ENCODE data around the gene NHEJ1.

NHEJ1 gene, protein sequence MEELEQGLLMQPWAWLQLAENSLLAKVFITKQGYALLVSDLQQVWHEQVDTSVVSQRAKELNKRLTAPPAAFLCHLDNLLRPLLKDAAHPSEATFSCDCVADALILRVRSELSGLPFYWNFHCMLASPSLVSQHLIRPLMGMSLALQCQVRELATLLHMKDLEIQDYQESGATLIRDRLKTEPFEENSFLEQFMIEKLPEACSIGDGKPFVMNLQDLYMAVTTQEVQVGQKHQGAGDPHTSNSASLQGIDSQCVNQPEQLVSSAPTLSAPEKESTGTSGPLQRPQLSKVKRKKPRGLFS

DNA sequence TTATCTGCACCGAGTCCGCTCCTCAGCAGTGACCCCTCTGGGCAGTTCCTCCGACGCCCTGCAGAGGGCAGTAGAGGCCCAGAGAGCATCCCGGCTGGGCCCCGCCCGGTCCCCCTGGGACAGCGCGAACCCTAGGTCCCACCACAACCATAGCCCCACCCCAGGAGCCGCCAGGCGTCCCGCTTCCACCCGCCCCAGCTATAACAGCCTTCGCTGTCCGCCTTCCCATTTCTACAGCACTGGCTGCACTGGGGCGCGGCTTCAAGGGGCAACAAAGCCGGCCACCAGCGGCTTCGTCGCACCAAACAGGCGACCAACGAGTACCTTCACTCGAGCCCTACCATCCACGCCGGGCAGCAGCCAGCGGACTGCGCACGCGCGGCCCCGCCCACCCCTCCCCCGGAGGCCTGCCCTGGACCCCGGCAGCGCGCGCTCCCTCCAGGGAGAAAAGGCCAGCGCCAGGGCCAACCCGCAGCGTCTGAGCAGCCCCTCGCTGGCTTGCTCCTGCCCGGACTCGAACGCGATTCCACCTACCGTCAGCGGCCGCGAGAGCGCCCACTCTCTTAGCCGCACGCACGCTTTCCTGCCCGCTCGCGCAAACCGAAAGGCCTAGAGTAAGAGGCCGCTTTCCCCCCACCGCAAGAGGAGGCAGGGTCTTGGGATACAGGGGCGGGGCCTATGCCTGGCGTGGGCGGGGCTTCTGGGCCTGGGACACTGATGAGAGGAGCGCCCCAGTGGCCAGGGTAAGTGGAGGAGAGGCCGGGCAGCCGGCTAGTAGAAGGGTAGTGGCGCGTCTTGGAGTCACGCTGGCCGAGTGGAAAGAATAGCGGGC is at the start of gene NHEJ1:
Gene NHEJ1 (minus strand): TSS at position 630 of the 832 bp plus-strand sequence. CDS start 2,453 bp downstream, outside the sequence.
- peak within 1 kb of the TSS; percentile 66 for H3K4me3 ChIP-seq (ENCODE audit: control insufficient read depth, low read depth, low read length)
- TF ChIP-seq, protein P1, sequence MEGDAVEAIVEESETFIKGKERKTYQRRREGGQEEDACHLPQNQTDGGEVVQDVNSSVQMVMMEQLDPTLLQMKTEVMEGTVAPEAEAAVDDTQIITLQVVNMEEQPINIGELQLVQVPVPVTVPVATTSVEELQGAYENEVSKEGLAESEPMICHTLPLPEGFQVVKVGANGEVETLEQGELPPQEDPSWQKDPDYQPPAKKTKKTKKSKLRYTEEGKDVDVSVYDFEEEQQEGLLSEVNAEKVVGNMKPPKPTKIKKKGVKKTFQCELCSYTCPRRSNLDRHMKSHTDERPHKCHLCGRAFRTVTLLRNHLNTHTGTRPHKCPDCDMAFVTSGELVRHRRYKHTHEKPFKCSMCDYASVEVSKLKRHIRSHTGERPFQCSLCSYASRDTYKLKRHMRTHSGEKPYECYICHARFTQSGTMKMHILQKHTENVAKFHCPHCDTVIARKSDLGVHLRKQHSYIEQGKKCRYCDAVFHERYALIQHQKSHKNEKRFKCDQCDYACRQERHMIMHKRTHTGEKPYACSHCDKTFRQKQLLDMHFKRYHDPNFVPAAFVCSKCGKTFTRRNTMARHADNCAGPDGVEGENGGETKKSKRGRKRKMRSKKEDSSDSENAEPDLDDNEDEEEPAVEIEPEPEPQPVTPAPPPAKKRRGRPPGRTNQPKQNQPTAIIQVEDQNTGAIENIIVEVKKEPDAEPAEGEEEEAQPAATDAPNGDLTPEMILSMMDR (IDR thresholded peaks at IDR 0.05; ENCODE audit: control insufficient read depth, insufficient read depth, low read depth, low read length, missing control alignments), result peak; percentile 99
- DNase-seq (ENCODE audit: low read depth), result peak; percentile 72

DNA sequence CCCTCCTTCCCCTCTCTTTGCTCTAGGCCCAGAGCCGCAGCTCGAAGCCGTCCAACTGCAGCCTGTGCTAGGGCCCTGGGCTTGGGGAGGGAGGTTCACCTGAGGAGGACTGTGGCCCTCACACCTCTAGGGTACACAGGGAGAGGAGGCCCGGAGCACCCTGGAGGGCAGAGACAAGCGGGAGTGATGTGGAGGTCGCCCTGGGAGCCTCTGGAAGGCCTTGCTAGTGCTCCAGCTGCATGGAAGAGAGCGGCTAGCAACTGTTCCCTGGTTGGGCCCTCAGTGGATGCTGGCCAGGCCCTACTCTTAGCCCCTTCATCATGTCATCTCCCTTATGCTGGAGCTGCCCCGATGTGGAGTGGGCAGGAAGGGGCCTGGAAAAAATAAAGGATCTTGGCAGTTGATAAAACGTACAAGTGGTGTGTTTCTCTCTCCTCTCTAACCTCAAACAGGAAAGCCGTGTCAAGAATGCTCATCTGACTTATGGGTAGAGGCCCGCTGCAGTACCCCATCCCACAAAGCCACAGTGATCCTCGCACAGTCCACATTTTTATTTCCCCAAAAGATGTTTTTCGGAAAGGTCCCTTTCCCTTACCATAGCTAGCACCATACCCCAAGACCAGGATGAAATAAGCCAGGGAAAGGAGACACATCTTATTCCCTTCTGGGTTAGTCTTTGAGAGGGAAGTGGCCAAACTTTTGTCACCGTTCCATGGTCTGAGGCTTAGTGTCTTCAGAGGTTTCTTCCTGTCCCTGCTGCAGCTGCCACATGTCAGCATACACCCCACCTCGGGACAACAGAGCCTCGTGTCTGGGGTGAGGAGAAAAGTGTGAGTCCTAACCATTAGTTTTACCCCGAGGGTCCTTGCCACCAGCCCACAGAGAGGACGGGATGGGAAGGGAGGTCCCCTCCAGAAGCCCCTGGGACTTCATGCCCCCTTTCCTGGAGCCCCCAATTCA is 48.9 kb upstream of the NHEJ1 start:
- TF ChIP-seq, protein P1 (IDR thresholded peaks at IDR 0.05; ENCODE audit: control insufficient read depth, insufficient read depth, low read depth, low read length, missing control alignments), result no peak
- DNase-seq (ENCODE audit: low read depth), result no peak
- H3K4me3 ChIP-seq (ENCODE audit: control insufficient read depth, low read depth, low read length), result no peak overlapping the region

DNA sequence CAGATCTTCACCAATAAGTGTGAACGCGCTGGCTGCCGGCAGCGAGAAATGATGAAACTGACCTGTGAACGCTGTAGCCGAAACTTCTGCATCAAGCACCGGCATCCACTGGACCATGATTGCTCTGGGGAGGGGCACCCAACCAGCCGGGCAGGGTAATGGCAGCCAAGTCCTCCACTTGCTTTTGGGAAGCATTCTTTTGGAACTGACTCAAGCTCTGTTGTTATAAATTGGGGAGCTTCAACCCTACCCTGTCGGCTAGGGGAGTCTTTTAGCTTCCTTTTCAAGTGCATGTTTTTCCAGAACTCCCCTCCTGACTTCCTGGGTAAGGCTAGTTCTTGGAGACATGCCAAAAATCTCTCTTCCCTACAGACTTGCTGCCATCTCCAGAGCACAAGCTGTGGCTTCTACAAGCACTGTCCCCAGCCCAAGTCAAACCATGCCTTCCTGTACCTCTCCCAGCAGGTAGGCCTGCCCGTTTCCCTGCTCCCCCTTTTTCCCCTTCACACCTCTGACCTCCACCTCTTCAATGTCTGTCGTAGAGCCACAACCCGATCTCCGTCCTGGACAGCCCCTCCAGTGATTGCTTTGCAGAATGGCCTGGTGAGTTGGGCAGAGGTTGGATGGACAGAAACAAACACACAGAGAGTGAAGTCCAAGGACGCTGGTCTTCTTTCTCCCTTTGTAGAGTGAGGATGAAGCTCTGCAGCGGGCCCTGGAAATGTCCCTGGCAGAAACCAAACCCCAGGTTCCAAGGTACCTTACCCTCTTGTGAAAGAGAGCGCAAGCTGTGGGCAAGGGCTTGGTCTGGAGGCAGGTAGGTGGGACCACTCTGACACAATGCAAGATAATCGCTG is 47.5 kb upstream of the NHEJ1 start:
- peak overlapping the region; percentile 82; the same call in 1 of the 2 replicates for H3K4me3 ChIP-seq (ENCODE audit: control insufficient read depth, low read depth, low read length)
- no peak for DNase-seq (ENCODE audit: low read depth)
- TF ChIP-seq, protein P1 (IDR thresholded peaks at IDR 0.05; ENCODE audit: control insufficient read depth, insufficient read depth, low read depth, low read length, missing control alignments), result no peak

DNA sequence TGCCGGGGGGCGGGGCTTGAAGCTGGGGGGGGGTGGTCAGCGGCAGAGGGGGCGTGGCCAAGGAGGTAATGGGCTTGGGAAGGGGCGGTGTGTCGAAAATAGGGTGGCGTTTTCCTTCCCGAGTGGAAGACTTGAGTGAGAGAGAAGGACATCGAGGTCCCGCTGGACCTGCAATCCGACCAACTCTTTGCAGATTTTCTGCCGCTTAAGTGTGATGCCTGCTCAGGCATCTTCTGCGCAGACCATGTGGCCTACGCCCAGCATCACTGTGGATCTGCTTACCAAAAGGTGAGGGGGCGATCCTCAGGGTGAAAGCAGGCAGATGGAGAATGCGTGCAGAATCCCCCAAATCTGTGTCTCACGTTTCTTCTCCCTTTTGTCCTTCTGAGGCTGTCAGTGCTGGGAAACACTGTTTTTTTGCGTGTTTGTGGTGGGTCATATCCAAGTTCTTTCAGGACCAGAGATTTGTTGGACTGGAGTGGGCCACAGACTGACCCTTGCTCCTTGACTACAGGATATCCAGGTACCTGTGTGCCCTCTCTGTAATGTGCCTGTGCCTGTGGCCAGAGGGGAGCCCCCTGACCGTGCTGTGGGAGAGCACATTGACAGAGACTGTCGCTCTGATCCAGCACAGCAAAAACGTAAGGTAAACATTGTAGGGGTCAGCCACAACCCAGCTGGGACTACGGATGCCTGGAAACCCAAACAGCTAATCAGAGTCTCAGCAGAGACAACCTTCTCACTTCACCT is 46.7 kb upstream of the NHEJ1 start:
- H3K4me3 ChIP-seq (ENCODE audit: control insufficient read depth, low read depth, low read length), result peak overlapping the region; percentile 82
- no peak for DNase-seq (ENCODE audit: low read depth)
- TF ChIP-seq, protein P1 (IDR thresholded peaks at IDR 0.05; ENCODE audit: control insufficient read depth, insufficient read depth, low read depth, low read length, missing control alignments), result no peak

DNA sequence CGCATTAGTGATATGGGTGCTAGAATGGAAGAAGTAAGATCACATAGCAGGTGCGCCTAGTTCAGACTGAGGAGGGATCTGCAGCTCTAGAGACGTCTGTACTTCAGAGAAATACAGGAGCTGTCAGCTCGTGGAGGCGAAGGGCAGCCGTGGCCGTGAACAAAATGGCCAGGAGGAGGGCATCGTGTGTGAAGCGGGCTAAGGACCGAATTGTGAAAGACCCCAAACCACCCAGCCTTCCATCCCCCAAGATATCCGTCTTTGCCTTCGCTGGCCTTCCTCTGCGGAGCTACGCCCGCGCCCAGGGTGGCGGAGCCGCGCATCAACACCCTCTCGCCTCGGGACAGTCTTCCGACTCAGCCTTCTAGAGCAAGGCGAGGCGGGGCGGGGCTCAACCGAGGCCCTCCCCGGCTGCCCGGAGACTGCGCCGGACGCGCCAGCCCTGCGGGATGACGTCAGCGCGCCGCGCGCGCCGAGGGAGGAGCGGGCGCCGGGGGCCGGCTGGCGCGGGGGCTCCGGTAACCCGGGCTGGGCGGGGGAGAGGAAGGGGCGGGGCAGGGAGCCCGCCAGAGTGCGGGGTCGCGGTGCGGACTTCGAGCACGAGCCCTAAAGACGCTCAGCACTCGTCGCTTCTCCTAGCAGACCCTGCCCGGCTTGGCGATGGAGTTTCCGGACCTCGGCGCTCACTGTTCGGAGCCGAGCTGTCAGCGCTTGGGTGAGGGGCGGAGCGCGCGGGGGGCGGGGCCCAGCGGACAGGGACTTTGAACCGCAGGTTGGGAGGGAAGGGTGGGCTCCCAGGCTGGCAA is 45.9 kb upstream of the NHEJ1 start, which contains the start of gene ZFAND2B:
Gene ZFAND2B (plus strand): TSS at position 455 of the 806 bp plus-strand sequence. CDS start 206 bp downstream, at position 661.
- DNase-seq (ENCODE audit: low read depth), result no peak
- peak within 1 kb of the TSS; percentile 82 for H3K4me3 ChIP-seq (ENCODE audit: control insufficient read depth, low read depth, low read length)
- TF ChIP-seq, protein P1 (IDR thresholded peaks at IDR 0.05; ENCODE audit: control insufficient read depth, insufficient read depth, low read depth, low read length, missing control alignments), result no peak
